ENCODE results near the gene COPZ1. TPM values are rescaled to one million over a fixed set of nuclear protein-coding genes. Genes with fewer than 3 reads are reported as not detected.

The COPZ1 gene
- total and polyA plus RNA-seq, 9 of the 15 experiments (the other 6 are each of a cell fraction or from before 2014, with no cell fraction given), result 137 to 487 (median 233) TPM

DNA sequence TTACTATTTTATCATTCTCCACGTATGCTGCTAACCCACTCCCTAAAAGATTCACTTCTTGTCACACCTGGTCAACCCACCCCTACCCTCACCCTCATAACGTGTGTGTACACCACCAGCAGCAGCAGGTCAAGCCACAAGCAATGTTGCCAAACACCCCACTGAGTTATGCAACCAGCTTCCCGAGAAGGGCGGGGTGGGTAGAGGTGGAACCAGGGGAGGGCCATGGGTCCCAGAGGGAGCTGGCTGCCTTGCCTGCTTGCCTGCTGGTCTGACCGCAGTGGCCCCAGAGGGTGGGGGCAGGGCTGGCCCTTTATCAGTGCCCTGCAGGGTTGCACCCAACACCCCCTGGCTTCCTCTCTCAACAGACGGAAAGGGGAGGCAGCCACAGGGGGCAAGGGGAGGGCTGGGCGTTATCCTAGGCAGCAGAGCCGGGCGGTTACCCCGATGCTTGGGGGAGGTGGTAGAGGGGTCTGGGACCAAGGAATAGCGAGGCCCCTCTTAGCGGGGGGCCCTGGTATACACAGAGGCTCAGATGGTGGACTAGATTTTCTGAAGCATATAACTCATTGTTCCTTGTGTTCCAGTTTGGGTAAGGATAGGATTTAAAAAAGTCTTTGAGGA is 20.6 kb upstream of the COPZ1 start (continued):
- peak in 1 of 2 experiments; percentile 49; a peak in 1 of 4 replicates for TF ChIP-seq SIN3A (IDR thresholded peaks at IDR 0.05; ENCODE audit: borderline replicate concordance in 2 of 2, control insufficient read depth in 1 of 2, low read depth in 2 of 2, low read length in 2 of 2)
- TF ChIP-seq ARHGAP35 (IDR thresholded peaks at IDR 0.05; ENCODE audit: partially characterized antibody), result no peak
- peak; percentile 95 for TF ChIP-seq STAT5A (IDR thresholded peaks at IDR 0.05; ENCODE audit: borderline replicate concordance, low read length)
- peak; percentile 79 for TF ChIP-seq CREB1 (IDR thresholded peaks at IDR 0.05)
- TF ChIP-seq CREB1 (CRISPR knock-in tag; IDR thresholded peaks at IDR 0.05), result peak; percentile 23; the same call in 1 of the 2 replicates
- no peak for TF ChIP-seq SLC30A9 (CRISPR knock-in tag; IDR thresholded peaks at IDR 0.05)
- peak; percentile 76 for TF ChIP-seq RBFOX2 (IDR thresholded peaks at IDR 0.05; ENCODE audit: low read depth, low read length)
- no peak for TF ChIP-seq ATF4 (CRISPR knock-in tag; IDR thresholded peaks at IDR 0.05)
- no peak for TF ChIP-seq ESRRB (CRISPR knock-in tag; IDR thresholded peaks at IDR 0.05; ENCODE audit: borderline replicate concordance)
- no peak for TF ChIP-seq ZBTB8A (IDR thresholded peaks at IDR 0.05; ENCODE audit: partially characterized antibody)
- TF ChIP-seq, protein P1, sequence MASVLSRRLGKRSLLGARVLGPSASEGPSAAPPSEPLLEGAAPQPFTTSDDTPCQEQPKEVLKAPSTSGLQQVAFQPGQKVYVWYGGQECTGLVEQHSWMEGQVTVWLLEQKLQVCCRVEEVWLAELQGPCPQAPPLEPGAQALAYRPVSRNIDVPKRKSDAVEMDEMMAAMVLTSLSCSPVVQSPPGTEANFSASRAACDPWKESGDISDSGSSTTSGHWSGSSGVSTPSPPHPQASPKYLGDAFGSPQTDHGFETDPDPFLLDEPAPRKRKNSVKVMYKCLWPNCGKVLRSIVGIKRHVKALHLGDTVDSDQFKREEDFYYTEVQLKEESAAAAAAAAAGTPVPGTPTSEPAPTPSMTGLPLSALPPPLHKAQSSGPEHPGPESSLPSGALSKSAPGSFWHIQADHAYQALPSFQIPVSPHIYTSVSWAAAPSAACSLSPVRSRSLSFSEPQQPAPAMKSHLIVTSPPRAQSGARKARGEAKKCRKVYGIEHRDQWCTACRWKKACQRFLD (CRISPR knock-in tag; IDR thresholded peaks at IDR 0.05), result peak; percentile 94; the same call in 1 of the 2 replicates
- peak; percentile 68; the same call in 1 of the 2 replicates for TF ChIP-seq BCL6 (CRISPR knock-in tag; IDR thresholded peaks at IDR 0.05)
- no peak for TF ChIP-seq DNMT1 (IDR thresholded peaks at IDR 0.05)
- no peak for TF ChIP-seq MCM5 (IDR thresholded peaks at IDR 0.05; ENCODE audit: low read depth)
- TF ChIP-seq, protein P2, sequence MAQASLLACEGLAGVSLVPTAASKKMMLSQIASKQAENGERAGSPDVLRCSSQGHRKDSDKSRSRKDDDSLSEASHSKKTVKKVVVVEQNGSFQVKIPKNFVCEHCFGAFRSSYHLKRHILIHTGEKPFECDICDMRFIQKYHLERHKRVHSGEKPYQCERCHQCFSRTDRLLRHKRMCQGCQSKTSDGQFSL (CRISPR knock-in tag; IDR thresholded peaks at IDR 0.05), result peak; percentile 84
- TF ChIP-seq, protein P2 (tag; IDR thresholded peaks at IDR 0.05), result 0 out of 4 replicates have a peak, but pooled peaks of 1 of the 2 experiments have one; percentile 42
- TF ChIP-seq EGR1 (conservative IDR thresholded peaks at IDR 0.05), result peak; percentile 90
- TF ChIP-seq ELF2 (CRISPR knock-in tag; IDR thresholded peaks at IDR 0.05), result no peak
- peak; percentile 96 for TF ChIP-seq CC2D1A (IDR thresholded peaks at IDR 0.05)
- no peak for TF ChIP-seq KAT2B (IDR thresholded peaks at IDR 0.05; ENCODE audit: low read depth, low read length)
- TF ChIP-seq SPI1 (IDR thresholded peaks at IDR 0.05; ENCODE audit: borderline replicate concordance, low read depth, low read length), result peak; percentile 90
- no peak for TF ChIP-seq KLF10 (CRISPR knock-in tag; IDR thresholded peaks at IDR 0.05)
- no peak for TF ChIP-seq TGIF2 (CRISPR knock-in tag; IDR thresholded peaks at IDR 0.05)
- TF ChIP-seq, protein P3, sequence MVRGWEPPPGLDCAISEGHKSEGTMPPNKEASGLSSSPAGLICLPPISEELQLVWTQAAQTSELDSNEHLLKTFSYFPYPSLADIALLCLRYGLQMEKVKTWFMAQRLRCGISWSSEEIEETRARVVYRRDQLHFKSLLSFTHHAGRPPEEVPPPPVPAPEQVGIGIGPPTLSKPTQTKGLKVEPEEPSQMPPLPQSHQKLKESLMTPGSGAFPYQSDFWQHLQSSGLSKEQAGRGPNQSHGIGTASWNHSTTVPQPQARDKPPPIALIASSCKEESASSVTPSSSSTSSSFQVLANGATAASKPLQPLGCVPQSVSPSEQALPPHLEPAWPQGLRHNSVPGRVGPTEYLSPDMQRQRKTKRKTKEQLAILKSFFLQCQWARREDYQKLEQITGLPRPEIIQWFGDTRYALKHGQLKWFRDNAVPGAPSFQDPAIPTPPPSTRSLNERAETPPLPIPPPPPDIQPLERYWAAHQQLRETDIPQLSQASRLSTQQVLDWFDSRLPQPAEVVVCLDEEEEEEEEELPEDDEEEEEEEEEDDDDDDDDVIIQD (CRISPR knock-in tag; IDR thresholded peaks at IDR 0.05), result no peak
